Fibroblast of the aortic adventitia (primary cell): ENCODE data around the gene WNT3A. TPM values are rescaled to one million over a fixed set of nuclear protein-coding genes. Genes with fewer than 3 reads are reported as not detected.

Experiments used
- DNase-seq: peaks from one replicate; pipeline ENCODE4 v3.0.0-alpha.2; 2010; ENCODE audit warnings: low read depth
- H3K4me3 ChIP-seq: 2 replicates; pipeline ENCODE4 v1.5.1; 2011; ENCODE audit warnings: low read depth, mild to moderate bottlenecking, control low read depth, low read length, moderate library complexity
- CTCF ChIP-seq: IDR thresholded peaks from 2 replicates; pipeline ENCODE4 v1.5.1; 2011; ENCODE audit warnings: mild to moderate bottlenecking, low read length, control low read depth, inconsistent platforms; ENCODE audit not compliant: insufficient read depth
- total RNA-seq: library from RNA; depleted of rRNA; stranded (reverse); fragments of >200 nt; gene quantifications from 2 replicates; pipeline ENCODE4 v1.2.3, GENCODE V29; 2012; ENCODE audit warnings: low replicate concordance

The WNT3A gene
- total RNA-seq, 1 donor: not detected

GRCh38 chr1:228008391-228009115 lies 1.8 kb downstream of the WNT3A start:
- DNase-seq: no peak
- no peak for TF ChIP-seq CTCF
- H3K4me3 ChIP-seq: no peak overlapping the region

- DNase-seq: no peak
- no peak for TF ChIP-seq CTCF
- no peak overlapping the region for H3K4me3 ChIP-seq
Measured at GRCh38 chr1:228009116-228009827, 2.5 kb downstream of the WNT3A start.

GRCh38 chr1:228009828-228010775 lies 3.3 kb downstream of the WNT3A start:
- no peak for TF ChIP-seq CTCF
- no peak for DNase-seq

GRCh38 chr1:228010921-228011320 lies 4.1 kb downstream of the WNT3A start:
- no peak overlapping the region for H3K4me3 ChIP-seq
- DNase-seq: no peak
- TF ChIP-seq CTCF: no peak

More at GRCh38 chr1:228009828-228010775, 3.3 kb downstream of the WNT3A start:
- no peak overlapping the region for H3K4me3 ChIP-seq

GRCh38 chr1:228011721-228012311 lies 5.0 kb downstream of the WNT3A start:
- no peak for DNase-seq
- TF ChIP-seq CTCF: no peak
- no peak overlapping the region for H3K4me3 ChIP-seq

GRCh38 chr1:228012555-228012954 lies 5.8 kb downstream of the WNT3A start:
- no peak for DNase-seq
- TF ChIP-seq CTCF: no peak
- H3K4me3 ChIP-seq: no peak overlapping the region
